Osteoblast (primary cell): Measurements from ENCODE around the gene MOGAT3. TPM values are rescaled to one million over a fixed set of nuclear protein-coding genes. Genes with fewer than 3 reads are reported as not detected.

Experiments
- DNase-seq: peaks from one replicate; pipeline ENCODE4 v3.0.0; 2011; ENCODE audit warnings: low spot score, mixed read lengths; ENCODE audit not compliant: insufficient read length; ENCODE audit errors: missing footprints
- H2AFZ ChIP-seq: 2 replicates; pipeline ENCODE4 v1.6.0; 2011; ENCODE audit warnings: mild to moderate bottlenecking, low read length
- H3K27ac ChIP-seq: 2 replicates; pipeline ENCODE4 v1.5.1; 2011; ENCODE audit warnings: mild to moderate bottlenecking, low read depth, low read length, moderate library complexity
- H3K27me3 ChIP-seq: 2 replicates; pipeline ENCODE4 v1.6.0; 2012; ENCODE audit warnings: mild to moderate bottlenecking, control low read depth, inconsistent platforms, low read length, moderate library complexity; ENCODE audit not compliant: insufficient read depth
- H3K36me3 ChIP-seq: 2 replicates; pipeline ENCODE4 v1.5.1; 2011; ENCODE audit warnings: mild to moderate bottlenecking, low read length, control low read depth, moderate library complexity; ENCODE audit not compliant: insufficient read depth
- H3K4me1 ChIP-seq: 2 replicates; pipeline ENCODE4 v1.5.1; 2011; ENCODE audit warnings: mild to moderate bottlenecking, low read length, control low read depth, moderate library complexity; ENCODE audit not compliant: insufficient read depth
- H3K4me2 ChIP-seq: 2 replicates; pipeline ENCODE4 v1.6.0; 2011; ENCODE audit warnings: mild to moderate bottlenecking, low read length; ENCODE audit not compliant: insufficient read depth
- H3K4me3 ChIP-seq: fragments of 200-600 bp; sonication (generic); 3 replicates; pipeline ENCODE4 v1.5.1; 2012; ENCODE audit warnings: mild to moderate bottlenecking, low read length, inconsistent platforms; ENCODE audit not compliant: insufficient read depth
- H3K79me2 ChIP-seq: 2 replicates; pipeline ENCODE4 v1.6.0; 2012; ENCODE audit warnings: mild to moderate bottlenecking, low read length, control low read depth, inconsistent platforms; ENCODE audit not compliant: insufficient read depth
- H3K9me3 ChIP-seq: 2 replicates; pipeline ENCODE4 v1.5.1; 2011; ENCODE audit warnings: low read depth, low read length, control low read depth
- H4K20me1 ChIP-seq: 2 replicates; pipeline ENCODE4 v1.6.0; 2012; ENCODE audit warnings: mild to moderate bottlenecking, low read length, control low read depth; ENCODE audit not compliant: insufficient read depth
- total RNA-seq: library from RNA; depleted of rRNA; stranded (reverse); fragments of >200 nt; gene quantifications from 2 replicates; pipeline ENCODE4 v1.2.3, GENCODE V29; 2012
- TF ChIP-seq, protein P1 (sequence below): IDR thresholded peaks from 2 replicates; pipeline ENCODE4 v1.5.1; 2011; ENCODE audit warnings: mild to moderate bottlenecking, low read depth, low read length, moderate library complexity; ENCODE audit errors: extremely low read depth

Gene MOGAT3
- total RNA-seq, 1 donor, result not detected

DNA sequence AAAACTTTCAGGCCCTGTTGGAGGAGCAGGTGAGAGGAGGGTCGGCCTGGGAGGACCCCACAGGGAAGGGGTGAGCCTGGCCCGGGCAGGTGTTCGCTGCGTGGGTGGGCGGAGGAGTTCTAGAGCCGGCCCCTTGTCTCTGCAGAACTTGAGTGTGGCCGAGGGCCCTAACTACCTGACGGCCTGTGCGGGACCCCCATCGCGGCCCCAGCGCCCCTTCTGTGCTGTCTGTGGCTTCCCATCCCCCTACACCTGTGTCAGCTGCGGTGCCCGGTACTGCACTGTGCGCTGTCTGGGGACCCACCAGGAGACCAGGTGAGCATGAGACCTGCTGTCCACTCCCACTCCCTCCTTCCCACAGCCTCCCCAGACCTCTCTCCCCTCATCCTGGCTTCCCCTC is 22.7 kb upstream of the MOGAT3 start:
- no peak overlapping the region for H3K4me3 ChIP-seq
- peaks cover 7% of the 10 kb centered on the region for H4K20me1 ChIP-seq
- TF ChIP-seq, protein P1, sequence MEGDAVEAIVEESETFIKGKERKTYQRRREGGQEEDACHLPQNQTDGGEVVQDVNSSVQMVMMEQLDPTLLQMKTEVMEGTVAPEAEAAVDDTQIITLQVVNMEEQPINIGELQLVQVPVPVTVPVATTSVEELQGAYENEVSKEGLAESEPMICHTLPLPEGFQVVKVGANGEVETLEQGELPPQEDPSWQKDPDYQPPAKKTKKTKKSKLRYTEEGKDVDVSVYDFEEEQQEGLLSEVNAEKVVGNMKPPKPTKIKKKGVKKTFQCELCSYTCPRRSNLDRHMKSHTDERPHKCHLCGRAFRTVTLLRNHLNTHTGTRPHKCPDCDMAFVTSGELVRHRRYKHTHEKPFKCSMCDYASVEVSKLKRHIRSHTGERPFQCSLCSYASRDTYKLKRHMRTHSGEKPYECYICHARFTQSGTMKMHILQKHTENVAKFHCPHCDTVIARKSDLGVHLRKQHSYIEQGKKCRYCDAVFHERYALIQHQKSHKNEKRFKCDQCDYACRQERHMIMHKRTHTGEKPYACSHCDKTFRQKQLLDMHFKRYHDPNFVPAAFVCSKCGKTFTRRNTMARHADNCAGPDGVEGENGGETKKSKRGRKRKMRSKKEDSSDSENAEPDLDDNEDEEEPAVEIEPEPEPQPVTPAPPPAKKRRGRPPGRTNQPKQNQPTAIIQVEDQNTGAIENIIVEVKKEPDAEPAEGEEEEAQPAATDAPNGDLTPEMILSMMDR, result no peak
- H2AFZ ChIP-seq, result no peak overlapping the region
- DNase-seq, result no peak
- H3K27me3 ChIP-seq, result no peaks in the 10 kb centered on the region
- no peaks in the 10 kb centered on the region for H3K9me3 ChIP-seq
- peaks cover 42% of the 10 kb centered on the region for H3K79me2 ChIP-seq
- no peak overlapping the region for H3K27ac ChIP-seq
- H3K4me1 ChIP-seq, result peaks cover 8% of the 10 kb centered on the region
- peaks cover 38% of the 10 kb centered on the region for H3K36me3 ChIP-seq
- no peak overlapping the region for H3K4me2 ChIP-seq

DNA sequence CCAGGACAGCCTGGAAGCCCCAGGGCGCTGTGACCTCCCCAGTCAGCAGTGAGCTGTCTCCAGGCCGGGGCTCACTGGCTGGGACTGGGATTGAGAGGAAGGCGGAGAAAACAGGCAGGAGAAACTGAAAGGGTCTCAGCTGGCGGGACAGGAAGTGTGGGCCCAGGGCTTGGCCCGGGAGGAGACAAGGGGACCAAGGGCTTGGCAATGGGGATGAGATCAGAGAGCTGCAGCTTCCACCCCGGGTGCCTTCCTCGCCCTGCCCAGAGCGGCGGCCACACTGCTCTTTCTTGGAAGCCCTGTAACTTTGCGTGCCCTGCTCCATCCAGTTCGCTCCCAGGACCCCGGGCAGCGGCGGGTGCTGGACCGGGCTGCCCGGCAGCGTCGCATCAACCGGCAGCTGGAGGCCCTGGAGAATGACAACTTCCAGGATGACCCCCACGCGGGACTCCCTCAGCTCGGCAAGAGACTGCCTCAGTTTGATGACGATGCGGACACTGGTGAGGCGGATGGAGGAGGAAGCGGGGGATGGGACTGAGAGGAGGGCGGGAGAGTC is 21.5 kb upstream of the MOGAT3 start:
- Histone ChIP-seq H3K27me3 (no peaks in the 10 kb centered on the region), H3K27ac (no peak overlapping the region), H3K4me3 (no peak overlapping the region), H4K20me1 (peaks cover 7% of the 10 kb centered on the region), H3K36me3 (peaks cover 29% of the 10 kb centered on the region), H3K79me2 (peaks cover 47% of the 10 kb centered on the region), H3K9me3 (no peaks in the 10 kb centered on the region), H2AFZ (no peak overlapping the region), H3K4me2 (no peak overlapping the region), H3K4me1 (peaks cover 11% of the 10 kb centered on the region)
- TF ChIP-seq, protein P1, result no peak
- no peak for DNase-seq

DNA sequence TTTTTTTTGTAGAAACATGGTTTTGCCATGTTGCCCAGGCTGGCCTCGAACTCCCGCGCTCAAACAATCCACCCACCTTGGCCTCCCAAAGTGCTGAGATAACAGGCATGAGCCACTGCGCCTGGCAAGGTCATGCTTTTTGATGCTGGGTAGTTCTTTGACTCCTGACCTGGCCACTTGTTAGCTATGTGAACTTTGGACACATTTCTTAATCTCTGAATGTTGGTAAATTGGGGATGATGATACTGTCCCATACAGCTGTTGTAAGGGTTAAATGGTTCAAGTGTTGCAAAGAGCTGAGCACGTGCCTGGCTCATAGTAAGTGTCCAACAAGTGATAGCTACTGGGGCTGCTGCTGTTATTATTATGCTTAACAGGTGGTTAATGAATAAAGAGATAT is 19.5 kb upstream of the MOGAT3 start:
- Histone ChIP-seq H3K4me1 (peaks cover 16% of the 10 kb centered on the region), H4K20me1 (peaks cover 11% of the 10 kb centered on the region), H3K27me3 (no peaks in the 10 kb centered on the region), H3K4me3 (no peak overlapping the region), H3K4me2 (no peak overlapping the region), H2AFZ (no peak overlapping the region), H3K27ac (no peak overlapping the region), H3K9me3 (no peaks in the 10 kb centered on the region), H3K36me3 (peaks cover 24% of the 10 kb centered on the region), H3K79me2 (peaks cover 67% of the 10 kb centered on the region)
- DNase-seq, result no peak
- TF ChIP-seq, protein P1, result no peak

DNA sequence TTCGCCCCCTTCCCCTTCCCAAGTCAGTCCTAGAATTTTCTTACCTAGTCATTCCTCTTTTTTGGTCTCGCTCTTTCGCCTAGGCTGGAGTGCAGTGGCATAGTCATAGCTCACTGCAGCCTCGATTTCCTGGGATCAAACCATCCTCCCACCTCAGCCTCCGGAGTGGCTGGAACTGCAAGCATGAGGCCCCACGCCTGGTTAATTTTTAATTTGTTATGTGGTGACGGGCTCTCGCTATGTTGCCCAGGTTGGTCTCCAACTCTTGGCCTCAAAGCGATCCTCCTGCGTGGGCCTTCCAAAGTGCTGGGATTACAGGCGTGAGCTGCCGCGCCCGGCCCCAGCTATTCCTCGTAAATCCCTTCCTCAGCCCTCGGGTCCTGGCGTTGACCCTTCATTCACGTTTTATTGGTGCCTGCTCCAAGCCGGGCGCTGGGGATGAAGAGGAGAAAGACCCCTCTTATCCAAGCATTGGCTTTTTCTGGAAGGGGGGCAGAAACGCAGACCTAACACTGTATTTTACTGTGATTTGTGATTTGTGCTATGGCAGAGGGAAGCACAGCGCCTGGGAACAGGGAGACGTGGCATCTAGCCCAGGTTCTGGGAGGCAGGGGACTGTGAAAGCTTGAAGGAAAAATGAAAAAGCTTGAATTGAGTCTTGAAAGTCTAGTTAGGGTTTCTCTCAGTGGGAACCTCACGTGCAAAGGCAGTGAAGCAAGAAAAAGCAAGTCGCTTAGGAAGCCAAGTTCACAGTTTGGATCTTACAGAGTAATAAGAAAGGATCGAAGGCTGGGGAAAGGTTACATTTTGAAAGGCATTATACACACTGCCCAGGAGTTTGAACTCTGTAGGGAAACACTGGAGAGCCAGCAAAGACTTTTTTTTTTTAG is 17.6 kb upstream of the MOGAT3 start:
- no peaks in the 10 kb centered on the region for H3K9me3 ChIP-seq
- peaks cover 16% of the 10 kb centered on the region for H3K4me1 ChIP-seq
- H3K27me3 ChIP-seq, result no peaks in the 10 kb centered on the region
- peaks cover 6% of the 10 kb centered on the region for H4K20me1 ChIP-seq
- H2AFZ ChIP-seq, result peak overlapping the region; percentile 84
- TF ChIP-seq, protein P1, result no peak
- DNase-seq, result no peak
- H3K27ac ChIP-seq, result peak overlapping the region; percentile 75
- H3K4me3 ChIP-seq, result peak overlapping the region; percentile 89
- peaks cover 14% of the 10 kb centered on the region for H3K36me3 ChIP-seq
- peaks cover 70% of the 10 kb centered on the region for H3K79me2 ChIP-seq
- peak overlapping the region; percentile 91 for H3K4me2 ChIP-seq
